MCF 10A (cell line): ENCODE data around the gene ACE. TPM values are rescaled to one million over a fixed set of nuclear protein-coding genes. Genes with fewer than 3 reads are reported as not detected.

Source experiments
- BruUV-seq: library from RNA; stranded (reverse); fragments of 400-500 nt; replicated peaks from 2 replicates; lab custom pipeline; 2021; lab: Mats Ljungman, UMichigan
- CTCF ChIA-PET: fragments of 300-600 bp; sonication (Branson Sonifier 250); formaldehyde crosslinking; extraction: SDS; loops from one replicate; lab custom pipeline; 2021; ENCODE audit warnings: antibody characterized with exemption, inconsistent platforms; lab: Yijun Ruan, JAX
- POLR2A ChIA-PET: fragments of 300-600, 350-650 bp; sonication (Branson Sonifier 250); formaldehyde crosslinking; extraction: SDS; loops from one replicate; lab custom pipeline; 2020; ENCODE audit warnings: antibody characterized with exemption, inconsistent platforms; lab: Yijun Ruan, JAX
- DNase-seq: peaks from one replicate; pipeline ENCODE4 v3.0.0-alpha.2; 2018; ENCODE audit not compliant: unreplicated experiment
- H3K27ac Mint-ChIP-seq: one replicate; pipeline ENCODE4 v1.8.0; 2022; ENCODE audit warnings: mild to moderate bottlenecking, low read depth, mixed read lengths; ENCODE audit not compliant: unreplicated experiment
- H3K27me3 Mint-ChIP-seq: one replicate; pipeline ENCODE4 v1.8.0; 2022; ENCODE audit warnings: mixed read lengths; ENCODE audit not compliant: insufficient read depth, unreplicated experiment
- H3K36me3 Mint-ChIP-seq: one replicate; pipeline ENCODE4 v1.8.0; 2022; ENCODE audit warnings: mild to moderate bottlenecking, moderate library complexity, mixed read lengths; ENCODE audit not compliant: insufficient read depth, unreplicated experiment
- H3K4me1 Mint-ChIP-seq: one replicate; pipeline ENCODE4 v1.8.0; 2022; ENCODE audit warnings: mixed read lengths; ENCODE audit not compliant: insufficient read depth, unreplicated experiment
- H3K4me3 Mint-ChIP-seq: one replicate; pipeline ENCODE4 v1.8.0; 2022; ENCODE audit warnings: mild to moderate bottlenecking, moderate library complexity, mixed read lengths; ENCODE audit not compliant: unreplicated experiment
- H3K9me3 Mint-ChIP-seq: one replicate; pipeline ENCODE4 v1.8.0; 2022; ENCODE audit warnings: mixed read lengths; ENCODE audit not compliant: unreplicated experiment
- CTCF ChIP-seq: fragments of 200-600 bp; IDR thresholded peaks from one replicate; pipeline ENCODE4 v1.8.0; 2022; ENCODE audit warnings: antibody characterized with exemption, mild to moderate bottlenecking; ENCODE audit not compliant: unreplicated experiment
- intact Hi-C: fragments of 100-400 bp; cut with micrococcal nuclease; formaldehyde crosslinking; loops from 2 replicates; pipeline ENCODE4 v1.14.1; 2022
- total RNA-seq: library from RNA; stranded (reverse); gene quantifications from 2 replicates; pipeline ENCODE4 v1.2.3, GENCODE V29; 2022

The ACE gene
- total RNA-seq, 1 experiment from 2014 or later: 0.30 TPM

GRCh38 chr17:63476459-63476853, 405 bp upstream of the ACE start:
- no TSS peak for BruUV-seq
- DNase-seq: no peak
- no peaks in the 10 kb centered on the region for H3K4me1 Mint-ChIP-seq
- ChIA-PET POLR2A (no interaction called here), CTCF (interaction anchor here (1.1 to 6.9 kb wide), 3 partner anchors 13 to 45 kb away, joined by 3 to 216 read pairs (median 62); partner anchors contain the start of gene CYB561)
- H3K27ac Mint-ChIP-seq: no peak overlapping the region
- TF ChIP-seq CTCF: no peak
- no peaks in the 10 kb centered on the region for H3K27me3 Mint-ChIP-seq
- H3K36me3 Mint-ChIP-seq: no peaks in the 10 kb centered on the region
- intact Hi-C loops: no loop called here
- no peaks in the 10 kb centered on the region for H3K9me3 Mint-ChIP-seq
- no peak overlapping the region for H3K4me3 Mint-ChIP-seq

- H3K27me3 Mint-ChIP-seq: no peaks in the 10 kb centered on the region
- no TSS peak for BruUV-seq
- peak overlapping the region; percentile 63 for H3K4me3 Mint-ChIP-seq
- CTCF ChIA-PET: interaction anchor here (0.6 to 6.9 kb wide), 24 partner anchors 9 to 508 kb away, joined by 3 to 216 read pairs (median 6); partner anchors contain the start of genes CYB561 and TACO1
- intact Hi-C loops: loop anchor here (2.0 kb wide), 1 partner anchor 43 kb away; no protein-coding TSS in a partner anchor
- TF ChIP-seq CTCF: no peak
- H3K27ac Mint-ChIP-seq: no peak overlapping the region
- POLR2A ChIA-PET: interaction anchor here (1.2 to 2.8 kb wide), 6 partner anchors 17 to 144 kb away, joined by 5 to 24 read pairs (median 12); partner anchors contain the start of genes CYB561 and MAP3K3
- no peaks in the 10 kb centered on the region for H3K36me3 Mint-ChIP-seq
- no peaks in the 10 kb centered on the region for H3K9me3 Mint-ChIP-seq
- H3K4me1 Mint-ChIP-seq: no peaks in the 10 kb centered on the region
- DNase-seq: no peak
Observed at GRCh38 chr17:63477480-63478440, 899 bp downstream of the ACE start.

- peak; percentile 91 for DNase-seq
- ChIA-PET POLR2A (interaction anchor here (0.6 to 2.8 kb wide), 10 partner anchors 8 to 143 kb away, joined by 3 to 24 read pairs (median 6); partner anchors contain the start of genes CYB561 and MAP3K3), CTCF (interaction anchor here (0.5 to 6.9 kb wide), 36 partner anchors 7 to 509 kb away, joined by 3 to 216 read pairs (median 4); partner anchors contain the start of genes CYB561 and TACO1)
- H3K27ac Mint-ChIP-seq: no peak overlapping the region
- no peak overlapping the region for H3K4me3 Mint-ChIP-seq
- no peaks in the 10 kb centered on the region for H3K27me3 Mint-ChIP-seq
- peak; percentile 88 for TF ChIP-seq CTCF
- no TSS peak for BruUV-seq
- intact Hi-C loops: loop anchor here (1.0 to 2.0 kb wide), 3 partner anchors 33 to 54 kb away; partner anchors contain the start of gene CYB561
- H3K4me1 Mint-ChIP-seq: no peaks in the 10 kb centered on the region
- no peaks in the 10 kb centered on the region for H3K36me3 Mint-ChIP-seq
- no peaks in the 10 kb centered on the region for H3K9me3 Mint-ChIP-seq
Observed at GRCh38 chr17:63478814-63479494, 2.1 kb downstream of the ACE start.
